Measurements from ENCODE around the gene TTC33.
"Not testable (repeated sequence)": the region's sequence is repeated elsewhere in the genome, so short reads cannot be mapped to it uniquely, and the experiment has no call there.

Gene TTC33

DNA sequence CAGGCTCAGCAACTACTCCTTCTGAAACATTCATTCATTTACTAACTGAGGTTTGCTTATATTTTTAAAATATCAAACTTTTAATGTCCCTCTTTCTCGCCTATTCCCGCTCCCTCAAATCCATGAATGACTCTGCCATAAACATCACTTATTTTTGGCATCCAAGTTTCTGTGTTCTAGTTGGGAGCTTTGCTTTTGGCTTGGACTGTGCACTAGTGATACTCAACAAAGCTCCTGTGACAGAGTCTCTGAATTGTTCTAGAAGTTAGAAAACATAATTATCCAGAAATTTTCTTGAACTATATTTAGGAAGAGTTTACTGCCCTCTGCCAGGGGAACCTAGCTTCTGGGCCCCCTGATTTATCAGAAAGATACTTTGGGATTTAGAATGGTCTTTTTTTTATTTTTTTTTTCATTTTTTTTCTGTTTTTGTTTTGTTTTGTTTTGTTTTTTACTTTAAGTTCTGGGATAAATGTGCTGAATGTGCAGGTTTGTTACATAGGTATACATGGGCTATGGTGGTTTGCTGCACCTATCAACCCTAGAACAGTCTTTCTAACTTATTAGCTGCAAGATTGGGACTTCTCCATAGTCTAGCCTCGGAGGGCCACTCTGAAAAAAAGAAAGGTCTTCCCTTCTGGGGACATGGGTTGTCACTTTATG is 140.7 kb downstream of the TTC33 start:
- DNase-seq (ENCODE audit: low read depth in 2 of 2): no peak

DNA sequence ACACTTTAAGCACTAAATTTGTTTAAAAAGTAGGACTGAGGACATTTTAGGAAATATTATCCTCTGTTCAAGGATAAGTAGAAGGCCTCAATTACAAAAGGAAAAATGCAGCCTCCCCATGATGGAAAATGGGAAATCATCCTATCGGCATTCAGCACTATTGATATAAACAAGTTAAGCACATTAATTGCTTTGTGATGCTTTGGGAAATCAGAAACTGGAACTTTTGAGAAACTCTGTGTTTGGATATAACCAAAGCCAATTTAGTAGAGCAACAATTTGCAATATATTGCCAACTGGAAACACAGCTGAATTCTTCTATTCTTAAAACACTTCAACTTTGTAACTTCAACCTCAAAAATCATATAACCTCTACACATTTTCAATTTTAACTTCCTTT is 141.3 kb downstream of the TTC33 start:
- DNase-seq (ENCODE audit: low read depth in 2 of 2): no peak

DNA sequence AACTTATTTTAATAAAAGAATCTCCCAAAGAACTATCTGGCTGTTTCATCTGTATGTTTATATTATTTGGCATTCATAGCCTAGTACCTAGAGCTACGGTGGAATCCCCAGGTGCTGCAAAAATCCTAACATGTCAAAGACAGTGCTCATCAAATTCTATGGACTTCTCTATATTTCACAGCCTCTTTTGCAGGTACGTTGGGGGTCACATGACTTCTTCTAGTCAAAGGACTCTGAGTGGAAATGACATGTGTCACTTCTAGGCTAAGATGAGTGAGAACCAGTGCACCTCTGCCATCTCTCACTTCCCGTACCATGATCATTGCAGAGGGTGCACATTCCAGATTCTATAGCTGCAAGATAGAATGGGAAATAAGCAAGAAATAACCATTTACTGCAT is 148.6 kb downstream of the TTC33 start:
- no peak for DNase-seq (ENCODE audit: low read depth in 2 of 2)

DNA sequence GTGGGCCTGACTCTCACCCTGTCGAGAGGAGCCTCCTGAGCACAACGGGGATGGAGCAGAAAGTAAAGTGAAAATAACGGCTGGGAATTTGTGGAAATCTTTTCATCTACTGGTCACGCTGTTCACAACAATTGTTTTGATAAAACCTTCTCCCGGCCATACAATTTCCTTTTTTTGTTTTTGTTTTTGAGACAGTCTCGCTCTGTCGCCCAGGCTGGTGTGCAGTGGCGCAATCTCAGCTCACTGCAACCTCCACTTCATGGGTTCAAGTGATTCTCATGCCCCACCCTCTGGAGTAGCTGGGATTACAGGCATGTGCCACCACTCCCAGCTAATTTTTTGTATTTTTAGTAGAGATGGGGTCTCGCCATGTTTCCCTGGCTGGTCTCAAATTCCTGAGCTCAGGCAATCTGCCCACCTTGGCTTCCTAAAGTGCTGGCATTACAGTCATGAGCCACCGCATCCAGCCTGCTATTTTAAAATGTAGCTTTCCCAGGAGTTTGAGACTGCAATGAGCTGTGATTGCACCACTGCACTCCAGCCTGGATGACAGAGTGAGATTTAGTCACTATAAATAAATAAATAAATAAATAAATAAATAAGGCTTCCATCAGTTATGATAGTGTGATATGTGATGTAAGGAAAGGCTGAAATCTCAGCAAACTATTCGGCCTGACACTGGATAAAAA is 149.5 kb downstream of the TTC33 start:
- DNase-seq (ENCODE audit: low read depth in 2 of 2): no peak

DNA sequence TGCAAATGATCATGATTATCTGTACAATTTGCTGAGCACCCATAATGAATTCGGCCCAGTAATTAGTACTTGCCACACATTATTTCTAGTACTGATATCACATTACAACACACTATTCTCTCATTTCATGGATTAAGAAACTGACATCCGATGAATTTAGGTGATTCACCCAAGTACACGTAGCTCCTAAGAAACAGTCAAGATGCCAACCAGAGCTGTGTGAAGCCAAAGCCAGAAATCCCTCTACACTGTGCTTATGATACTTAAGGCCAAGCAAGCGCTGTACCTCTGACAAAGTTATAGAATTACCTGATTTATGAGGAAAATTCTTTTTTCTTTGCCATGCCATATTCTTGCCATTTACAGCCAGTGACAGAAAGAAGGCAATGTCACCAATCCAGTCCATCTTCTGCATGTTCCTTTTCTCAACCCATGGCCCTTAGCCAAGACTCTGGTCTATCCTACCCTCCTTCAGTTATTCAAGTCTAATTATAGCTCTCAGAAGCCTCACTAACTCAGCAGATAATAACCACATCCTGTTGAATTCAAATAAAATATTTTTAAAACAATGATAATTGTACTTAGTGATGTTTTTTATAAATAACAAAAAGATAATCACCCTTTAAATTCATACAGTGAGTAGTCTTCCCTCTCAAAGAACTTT is 150.3 kb downstream of the TTC33 start:
- no peak for DNase-seq (ENCODE audit: low read depth in 2 of 2)

DNA sequence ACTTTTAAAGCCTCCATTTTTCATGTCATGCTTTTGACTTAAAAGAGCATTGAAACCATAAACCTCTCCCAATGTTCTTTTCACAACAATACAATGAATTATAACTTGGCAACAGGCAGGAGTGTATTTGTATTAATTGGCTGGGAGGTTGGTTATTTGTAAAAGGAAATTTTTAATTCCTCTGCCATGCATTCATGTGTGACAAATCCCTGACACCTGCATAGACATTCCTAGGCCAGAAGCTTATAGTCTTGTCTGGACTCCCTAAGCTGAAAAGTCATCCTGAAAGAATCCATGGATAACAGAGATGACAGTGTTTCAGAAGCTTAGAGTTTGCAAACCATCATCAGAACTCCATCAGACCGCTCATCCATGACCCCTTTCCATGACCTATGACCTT is 152.4 kb downstream of the TTC33 start:
- no peak for DNase-seq (ENCODE audit: low read depth in 2 of 2)

DNA sequence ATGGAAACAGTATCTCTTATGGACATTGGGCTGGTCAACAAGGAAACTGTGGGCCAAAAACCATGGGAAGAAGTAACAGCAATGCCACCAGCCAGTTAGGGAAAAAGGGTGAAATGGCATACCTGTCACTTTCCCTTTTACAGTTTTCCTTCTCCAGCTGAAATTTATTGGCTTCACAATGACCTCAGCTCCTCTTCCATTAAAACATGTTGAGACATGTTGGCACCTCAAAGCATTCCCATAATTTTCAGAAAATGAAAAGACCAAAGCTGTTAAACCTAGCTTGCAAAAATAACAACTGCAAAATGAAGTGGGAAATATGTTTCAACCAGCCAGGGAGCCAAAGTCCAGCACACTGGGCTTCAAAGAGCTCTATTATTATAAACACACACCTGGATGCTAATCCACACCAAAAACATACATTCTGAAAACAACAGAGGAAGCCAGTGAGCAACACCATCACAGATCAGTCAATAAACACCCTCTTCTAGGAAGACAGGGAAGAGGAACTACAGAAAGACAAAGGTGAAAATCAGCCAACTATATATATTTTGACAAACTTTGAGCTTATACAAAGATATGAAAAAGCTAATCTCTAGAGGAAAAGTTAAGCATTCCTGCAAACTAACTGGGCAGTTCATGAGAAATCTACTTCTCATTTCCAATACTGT is 154.4 kb downstream of the TTC33 start:
- DNase-seq (ENCODE audit: low read depth in 2 of 2): no peak

DNA sequence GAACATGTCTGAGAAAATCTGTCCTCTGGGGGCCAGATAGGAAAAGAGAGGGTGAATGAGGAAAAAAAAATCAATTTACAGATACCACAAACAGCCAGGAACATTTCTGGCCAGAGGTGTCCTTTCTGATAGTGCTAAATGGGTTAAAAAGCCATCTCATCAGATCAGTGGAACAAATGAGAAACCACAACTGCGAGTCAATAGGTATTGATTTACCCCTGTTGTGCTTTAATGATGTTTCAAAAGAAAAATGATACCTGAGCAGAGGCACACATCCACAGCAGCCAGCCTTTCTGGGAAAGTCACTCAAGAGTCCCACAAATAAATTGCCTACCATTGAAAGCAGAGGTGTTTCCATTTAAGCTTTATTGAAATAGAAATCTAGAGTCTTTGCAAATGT is 155.4 kb downstream of the TTC33 start:
- DNase-seq (ENCODE audit: low read depth in 2 of 2): no peak

DNA sequence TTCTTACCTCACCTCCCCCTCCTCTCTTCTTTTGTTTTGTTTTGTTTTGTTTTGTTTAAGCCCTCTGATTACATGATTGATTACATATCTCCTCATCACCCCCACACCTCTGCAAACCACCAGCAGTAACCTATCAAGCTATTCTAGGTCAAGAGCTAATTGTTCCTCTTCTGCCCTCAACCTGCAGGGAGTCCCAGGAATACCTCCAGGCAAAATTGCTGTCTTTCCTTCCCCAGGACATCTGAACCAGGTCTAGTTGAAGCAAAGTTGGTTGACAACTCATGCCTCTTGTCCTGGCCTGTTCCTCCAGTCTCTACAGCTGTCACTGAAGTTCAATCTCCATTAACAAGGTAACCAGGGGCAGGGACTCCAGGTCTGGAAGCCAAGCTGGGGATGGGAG is 156.1 kb downstream of the TTC33 start:
- DNase-seq (ENCODE audit: low read depth in 2 of 2): no peak

DNA sequence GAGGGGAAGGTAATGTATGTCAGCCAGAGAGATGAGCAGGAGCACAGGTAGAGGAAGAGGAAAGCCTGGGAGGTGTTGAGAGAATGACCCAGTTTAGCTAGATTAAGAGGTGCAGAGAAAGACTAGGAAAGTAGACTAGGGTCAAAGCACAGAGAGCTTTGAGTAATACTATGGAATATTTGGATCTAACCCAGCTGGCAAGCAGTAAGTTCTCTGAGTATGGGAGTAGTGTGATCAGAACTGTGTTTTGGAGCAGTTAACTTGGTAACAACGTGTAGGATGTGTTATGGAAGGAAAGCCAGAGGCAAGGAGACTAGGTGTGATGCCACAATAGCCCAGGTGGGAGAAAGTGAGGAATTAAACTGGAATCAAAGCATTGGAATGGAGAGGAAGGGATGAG is 160.9 kb downstream of the TTC33 start:
- no peak for DNase-seq (ENCODE audit: low read depth in 2 of 2)

DNA sequence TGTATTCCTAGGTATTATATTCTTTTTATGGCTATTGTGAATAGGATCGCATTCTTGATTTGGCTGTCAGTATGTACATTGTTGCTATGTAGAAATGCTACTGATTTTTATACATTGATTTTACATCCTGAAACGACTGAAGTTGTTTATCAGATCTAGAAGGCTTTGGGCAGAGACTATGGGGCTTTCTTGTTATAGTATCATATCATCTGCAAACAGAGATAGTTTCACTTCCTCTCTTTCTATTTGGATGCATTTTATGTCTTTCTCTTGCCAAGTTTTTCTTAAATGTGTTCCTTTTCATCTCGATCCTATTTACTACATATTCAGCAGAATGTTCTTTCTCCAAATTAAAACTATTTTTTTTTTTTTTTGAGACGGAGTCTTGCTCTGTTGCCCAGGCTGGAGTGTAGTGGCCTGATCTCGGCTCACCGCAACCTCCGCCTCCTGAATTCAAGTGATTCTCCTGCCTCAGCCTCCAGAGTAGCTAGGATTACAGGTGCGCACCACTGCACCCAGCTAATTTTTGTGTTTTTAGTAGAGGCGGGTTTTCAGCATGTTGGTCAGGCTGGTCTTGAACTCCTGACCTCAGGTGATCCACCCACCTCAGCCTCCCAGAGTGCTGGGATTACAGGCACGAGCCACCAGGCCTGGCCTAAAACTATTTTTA is 163.9 kb downstream of the TTC33 start:
- DNase-seq (ENCODE audit: low read depth in 2 of 2): not testable (repeated sequence)

DNA sequence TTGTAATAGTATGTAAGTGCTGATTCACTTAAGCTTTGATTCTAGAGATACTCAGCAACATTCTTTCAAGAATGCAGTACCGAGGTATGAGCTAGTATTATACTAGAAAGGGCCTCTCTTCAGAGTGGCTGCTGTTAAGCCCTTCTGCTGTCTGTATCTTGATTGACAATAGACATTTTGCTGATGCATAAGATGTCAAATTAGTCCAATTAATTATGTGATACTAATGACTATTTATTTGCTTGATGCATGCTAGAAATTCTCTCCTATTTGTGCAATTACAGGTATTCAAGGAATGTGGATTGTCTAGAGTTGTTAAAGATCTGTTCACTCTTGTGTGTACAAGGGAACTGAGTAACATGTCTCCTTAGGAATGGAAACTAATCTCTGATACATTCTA is 168.4 kb downstream of the TTC33 start:
- DNase-seq (ENCODE audit: low read depth in 2 of 2): no peak

DNA sequence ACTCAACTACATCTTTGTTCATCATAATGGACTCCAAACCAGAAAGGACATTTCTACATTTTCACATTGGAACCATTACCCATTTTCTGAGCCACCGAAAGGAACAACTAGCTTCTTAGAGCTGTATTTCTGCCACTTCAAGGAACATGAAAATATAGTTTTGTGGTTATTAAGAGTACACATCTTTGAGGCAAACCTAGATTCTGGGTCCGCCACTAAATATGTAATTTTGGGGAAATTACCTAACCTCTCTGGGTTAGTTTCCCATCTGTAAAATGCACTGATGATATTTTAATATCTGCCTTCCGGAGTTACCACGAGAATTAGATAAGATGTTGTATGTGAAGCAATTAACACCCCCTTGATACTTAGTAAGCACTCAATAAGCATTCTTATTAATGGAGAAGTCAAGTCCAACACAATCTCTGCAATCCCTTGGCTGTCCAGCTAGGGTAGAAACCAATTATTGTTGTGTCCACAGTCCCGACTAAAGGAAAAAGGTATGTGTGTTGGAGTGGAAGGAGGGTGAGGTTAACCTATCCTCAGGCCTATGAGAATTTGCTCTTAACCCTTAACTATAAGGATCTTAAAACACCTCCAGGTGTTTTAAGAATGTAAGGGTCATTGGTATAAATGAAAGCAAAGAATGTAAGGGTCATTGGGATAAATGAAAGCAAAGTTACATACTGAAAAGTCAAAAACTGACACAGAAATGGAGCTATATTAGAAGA is 170.1 kb downstream of the TTC33 start:
- no peak for DNase-seq (ENCODE audit: low read depth in 2 of 2)

DNA sequence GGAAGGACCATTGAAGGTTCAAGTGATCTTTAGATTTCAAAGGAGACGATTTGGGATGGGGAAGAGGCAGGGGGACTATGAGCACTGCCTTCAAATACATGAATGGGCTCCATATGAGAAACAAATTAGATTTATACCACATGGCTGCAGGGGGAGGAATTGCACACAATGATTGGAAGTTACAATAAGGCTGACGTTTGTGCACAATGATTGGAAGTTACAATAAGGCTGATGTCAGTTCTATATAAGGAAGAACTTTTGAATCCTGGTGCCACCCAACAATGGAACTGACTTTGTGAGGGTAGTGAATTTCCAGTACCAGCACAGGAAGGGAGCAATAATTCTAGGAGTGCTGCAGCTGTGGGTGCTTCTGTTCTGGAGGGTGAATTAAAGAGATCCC is 171.7 kb downstream of the TTC33 start:
- DNase-seq (ENCODE audit: low read depth in 2 of 2): no peak

DNA sequence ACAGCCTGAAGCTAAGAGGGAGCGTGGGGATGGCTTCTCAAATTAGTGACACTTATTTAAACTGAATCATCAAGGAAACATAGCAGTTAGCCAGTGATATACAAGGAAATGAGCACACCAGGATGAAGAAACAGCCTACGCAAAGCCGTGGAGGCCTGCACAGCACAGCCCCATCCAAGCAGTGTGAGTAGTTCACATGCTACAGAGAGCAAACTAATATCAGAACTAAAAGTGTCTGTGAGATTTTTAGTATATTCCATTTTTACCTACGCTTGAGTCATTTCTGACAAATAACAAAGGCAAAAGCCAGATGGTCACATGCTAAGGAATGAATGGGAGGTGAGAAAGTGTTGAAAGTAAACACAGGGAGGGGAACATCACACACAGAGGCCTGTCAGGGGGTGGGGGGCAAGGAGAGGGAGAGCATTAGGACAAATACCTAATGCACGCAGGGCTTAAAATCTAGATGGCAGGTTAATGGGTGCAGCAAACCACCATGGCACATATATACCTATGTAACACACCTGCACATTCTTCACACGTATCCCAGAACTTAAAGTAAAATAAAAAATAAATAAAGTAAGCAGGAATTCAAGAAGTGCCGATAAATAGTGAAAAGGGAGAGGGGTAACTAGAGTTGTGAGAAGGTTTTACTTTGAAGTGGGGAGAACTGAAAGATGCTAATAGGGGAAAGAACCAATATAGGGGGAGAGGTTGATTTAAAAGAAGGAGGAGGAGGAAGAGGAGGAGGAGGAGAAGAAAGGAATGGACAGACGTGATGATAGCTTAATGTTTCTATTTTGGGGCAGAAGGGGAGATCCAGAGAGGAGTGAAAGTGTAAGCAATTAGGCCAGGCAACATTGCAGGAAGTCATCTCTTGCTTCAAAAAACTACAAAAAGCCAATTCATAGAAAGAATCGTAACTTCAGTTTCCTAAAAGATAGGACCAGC is 177.0 kb downstream of the TTC33 start:
- DNase-seq (ENCODE audit: low read depth in 2 of 2): peak; percentile 40 to 46

DNA sequence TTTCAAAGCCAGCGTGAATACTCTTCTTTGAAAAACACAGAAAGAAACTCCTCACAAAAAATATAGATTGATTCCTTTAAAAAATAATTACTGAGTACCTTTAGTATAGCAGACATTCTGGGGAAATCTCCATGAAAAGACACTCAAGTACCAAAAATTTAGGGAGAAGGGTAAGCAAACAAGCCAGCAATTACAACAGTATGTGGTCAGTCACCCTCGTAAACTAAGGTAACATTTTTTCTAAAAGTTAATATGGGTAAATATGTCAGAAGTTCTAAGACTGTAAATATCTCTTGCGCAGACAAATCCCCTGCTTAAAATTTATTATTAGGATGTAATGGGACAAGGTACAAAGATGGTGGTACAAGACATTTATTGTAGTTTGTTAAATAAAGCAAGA is 178.0 kb downstream of the TTC33 start:
- DNase-seq (ENCODE audit: low read depth in 2 of 2): no peak

DNA sequence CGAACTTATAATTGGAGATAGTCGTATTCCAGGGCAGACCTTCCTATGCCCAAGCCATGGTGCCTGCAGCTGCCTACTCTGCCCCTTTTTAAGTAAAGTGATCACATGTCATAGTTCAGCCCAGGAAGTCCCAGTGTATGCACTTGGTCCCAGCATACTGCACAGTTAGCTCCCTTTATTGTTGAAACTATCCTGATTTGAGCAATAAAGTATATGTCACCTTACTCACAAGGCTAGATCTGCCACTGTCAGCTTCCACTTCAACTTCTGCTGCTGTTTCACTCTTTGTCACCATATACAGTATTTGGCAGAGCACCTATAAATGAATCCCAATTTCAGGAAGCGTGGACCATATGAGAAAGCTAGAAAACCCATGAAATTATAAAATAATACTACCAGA is 179.8 kb downstream of the TTC33 start:
- DNase-seq (ENCODE audit: low read depth in 2 of 2): no peak

DNA sequence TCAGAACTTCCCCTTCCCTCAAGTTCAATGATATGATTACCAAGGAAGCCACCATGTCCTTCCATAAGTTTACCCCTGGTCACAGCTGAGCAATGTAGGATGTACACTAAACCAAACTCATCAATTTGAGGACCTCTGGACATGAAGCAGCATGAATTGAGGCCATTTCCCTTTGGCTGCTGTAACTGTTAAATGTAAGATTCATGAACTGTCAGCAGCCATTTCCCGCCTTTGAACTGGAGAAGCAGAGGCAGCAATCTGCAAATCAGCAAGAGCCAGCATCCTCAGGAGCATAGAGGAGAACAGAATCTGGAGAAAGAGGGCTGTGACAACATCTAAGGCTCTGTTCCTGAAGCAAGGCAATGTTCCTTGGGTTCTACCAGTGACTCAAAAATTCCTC is 180.3 kb downstream of the TTC33 start:
- DNase-seq (ENCODE audit: low read depth in 2 of 2): no peak

DNA sequence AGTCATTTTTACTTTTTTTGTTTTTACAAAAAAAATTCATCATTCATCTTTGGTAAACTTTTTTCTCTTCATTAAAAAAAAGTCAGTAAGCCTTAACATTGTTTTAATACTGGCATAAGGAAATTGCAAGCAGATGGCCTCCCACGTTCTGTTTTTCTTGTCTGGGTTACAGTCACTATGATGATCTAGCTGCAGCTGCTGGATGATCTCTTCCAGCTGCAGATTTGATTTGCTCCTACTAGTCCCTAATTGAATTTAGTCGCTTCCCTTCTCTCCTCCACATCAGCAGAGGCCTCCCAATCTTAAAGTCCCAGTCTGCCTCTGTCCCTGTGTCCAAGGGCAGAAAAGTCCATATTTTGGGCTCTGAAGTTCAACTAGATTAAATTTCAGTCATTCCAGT is 182.8 kb downstream of the TTC33 start:
- DNase-seq (ENCODE audit: low read depth in 2 of 2): no peak

DNA sequence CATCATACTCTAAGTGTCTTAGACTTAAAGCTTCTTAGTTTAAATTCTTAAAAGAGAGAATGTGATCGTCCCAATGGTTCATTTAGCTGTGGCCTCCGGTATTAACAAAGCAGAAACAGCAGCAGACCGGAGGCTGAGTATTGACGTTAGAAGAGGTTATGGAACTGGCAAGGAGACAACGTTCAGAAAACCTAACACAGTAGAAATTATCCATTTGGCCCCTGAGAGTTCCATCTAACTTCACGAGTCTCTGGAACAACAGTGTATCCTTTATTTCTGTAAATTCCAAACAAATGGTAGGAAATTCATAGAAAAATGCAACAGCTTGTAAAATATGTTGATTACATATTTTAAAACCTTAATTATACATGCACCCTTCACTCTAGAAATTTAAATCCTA is 183.4 kb downstream of the TTC33 start:
- no peak for DNase-seq (ENCODE audit: low read depth in 2 of 2)

Measured in stimulated activated CD8-positive, alpha-beta memory T cell treated with anti-CD3 and anti-CD28 coated beads, Interleukin-2, amount 100 ng/mL, for 48 hours (primary cell).